GM19328 (cell line): ENCODE measurements around the gene CUEDC1.

Source experiments
- ATAC-seq: cut with Tn5 transposase; IDR thresholded peaks from one replicate; pipeline ENCODE4 v1.9.1; 2021; ENCODE audit warnings: mild to moderate bottlenecking, moderate library complexity; ENCODE audit not compliant: unreplicated experiment

Gene CUEDC1

GRCh38 chr17:57866319-57866718 lies 88.9 kb downstream of the CUEDC1 start:
- no peak for ATAC-seq

GRCh38 chr17:57864273-57864672 lies 90.9 kb downstream of the CUEDC1 start:
- ATAC-seq, result no peak

GRCh38 chr17:57862694-57863667 lies 92.2 kb downstream of the CUEDC1 start:
- ATAC-seq, result no peak

GRCh38 chr17:57861790-57862693 lies 93.2 kb downstream of the CUEDC1 start:
- ATAC-seq, result no peak

GRCh38 chr17:57861000-57861789 lies 94.0 kb downstream of the CUEDC1 start:
- no peak for ATAC-seq

- no peak for ATAC-seq
These were observed 94.7 kb downstream of the CUEDC1 start for GRCh38 chr17:57860414-57860999.

GRCh38 chr17:57859601-57860413 lies 95.4 kb downstream of the CUEDC1 start:
- no peak for ATAC-seq

- no peak for ATAC-seq
These were observed 96.4 kb downstream of the CUEDC1 start for GRCh38 chr17:57858838-57859237.

GRCh38 chr17:57856792-57857620 lies 98.2 kb downstream of the CUEDC1 start:
- ATAC-seq, result no peak

GRCh38 chr17:57855391-57856035 lies 99.7 kb downstream of the CUEDC1 start:
- no peak for ATAC-seq

- ATAC-seq, result no peak
These were observed 101.5 kb downstream of the CUEDC1 start for GRCh38 chr17:57853695-57854094.

- no peak for ATAC-seq
These were observed 102.3 kb downstream of the CUEDC1 start for GRCh38 chr17:57852955-57853328.

- ATAC-seq, result no peak
These were observed 102.9 kb downstream of the CUEDC1 start for GRCh38 chr17:57852092-57852954.

GRCh38 chr17:57849874-57850754 lies 105.1 kb downstream of the CUEDC1 start, which contains the start of gene MRPS23:
MRPS23 (minus strand) TSS chr17:57850044; CDS start chr17:57850010, 34 bp downstream.
- peak; percentile 92 for ATAC-seq

- no peak for ATAC-seq
These were observed 105.9 kb downstream of the CUEDC1 start for GRCh38 chr17:57849163-57849873.
